Stimulated activated naive B cell treated with anti-CD40 and anti-IgM and Interleukin-4, amounts not matched to agents 10 μg/mL and 1 μg/mL and 100 μg/mL, for 72 hours (primary cell): ENCODE data around the gene SCN11A.

Experiments
- ATAC-seq, 2 donors: fragments of 150-1000 bp; cut with Tn5 transposase; replicated peaks; 2 replicates each; pipeline ENCODE4 v1.10.0; 2021; ENCODE audit warnings: moderate library complexity in 1 of 2
- DNase-seq: peaks from one replicate; pipeline ENCODE4 v3.0.0; 2021
- H3K27ac Mint-ChIP-seq: one replicate; pipeline ENCODE4 v1.8.0; 2022; ENCODE audit warnings: mild to moderate bottlenecking, mixed read lengths
- H3K27me3 Mint-ChIP-seq, 2 donors: one replicate each; pipeline ENCODE4 v1.8.0; 2022; ENCODE audit warnings: mixed read lengths in 2 of 2
- H3K36me3 Mint-ChIP-seq, 2 donors: one replicate each; pipeline ENCODE4 v1.8.0; 2022; ENCODE audit warnings: mixed read lengths in 2 of 2, mild to moderate bottlenecking in 1 of 2
- H3K4me1 Mint-ChIP-seq, 2 donors: one replicate each; pipeline ENCODE4 v1.8.0; 2022; ENCODE audit warnings: mixed read lengths in 2 of 2, mild to moderate bottlenecking in 1 of 2
- H3K4me3 Mint-ChIP-seq, 2 donors: one replicate each; pipeline ENCODE4 v1.8.0; 2022; ENCODE audit warnings: mild to moderate bottlenecking in 2 of 2, mixed read lengths in 2 of 2, moderate library complexity in 1 of 2
- H3K9me3 Mint-ChIP-seq, 2 donors: one replicate each; pipeline ENCODE4 v1.8.0; 2022; ENCODE audit warnings: mixed read lengths in 2 of 2, mild to moderate bottlenecking in 1 of 2

The SCN11A gene

DNA sequence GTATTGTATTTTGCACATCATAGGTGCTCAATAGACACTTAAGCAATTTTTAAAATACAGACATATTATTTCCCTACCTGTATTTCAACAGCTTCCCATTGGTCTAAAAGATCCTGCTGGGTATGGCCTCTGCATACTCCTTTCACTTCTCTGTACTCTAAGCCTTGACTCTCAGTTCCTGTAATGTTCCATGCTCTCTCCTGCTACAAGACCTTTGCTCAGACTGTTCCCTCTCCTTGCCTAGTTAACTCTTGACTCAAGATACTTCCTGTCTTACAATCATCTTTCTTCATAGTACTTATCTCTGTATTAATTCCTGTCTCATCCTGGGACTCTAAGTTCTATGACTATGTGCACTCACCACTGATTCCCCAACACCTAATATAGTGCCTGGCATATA, 1.7 kb downstream of the SCN11A start:
- Mint-ChIP-seq H3K27me3 (peaks cover 0 to 3% of the 10 kb centered on the region in 2 donors), H3K36me3 (peaks cover 0 to 2% of the 10 kb centered on the region in 2 donors), H3K9me3 (no peaks in the 10 kb centered on the region), H3K4me1 (peaks cover 18 to 29% of the 10 kb centered on the region in 2 donors), H3K27ac (no peak overlapping the region), H3K4me3 (no peak overlapping the region)
- DNase-seq = no peak
- ATAC-seq = peak; percentile 38 to 44

DNA sequence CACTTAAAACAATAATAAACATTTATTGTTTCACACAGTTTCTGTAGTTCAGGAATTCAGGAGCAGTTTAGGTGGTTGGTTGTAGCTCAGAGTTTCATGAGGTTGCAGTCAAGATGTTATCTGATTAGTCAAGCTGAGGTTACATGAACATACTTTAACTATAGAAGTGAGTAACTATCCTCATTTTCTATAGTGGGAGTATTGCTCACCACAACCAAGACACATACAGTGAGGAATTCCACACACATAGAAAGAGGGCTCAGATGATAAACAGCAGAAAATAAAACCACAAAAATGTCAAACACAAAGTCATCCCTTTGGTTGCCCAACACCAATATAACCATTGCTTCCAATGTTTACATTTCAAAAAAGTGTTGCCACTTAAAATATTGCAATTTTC, 13.6 kb downstream of the SCN11A start:
- Mint-ChIP-seq H3K36me3 (peaks cover 6 to 7% of the 10 kb centered on the region in 2 donors), H3K4me3 (no peak overlapping the region), H3K4me1 (no peaks in the 10 kb centered on the region), H3K9me3 (peaks cover 9 to 10% of the 10 kb centered on the region in 2 donors), H3K27me3 (peaks cover 14 to 28% of the 10 kb centered on the region in 2 donors), H3K27ac (no peak overlapping the region)
- ATAC-seq (no peak), DNase-seq (no peak)

DNA sequence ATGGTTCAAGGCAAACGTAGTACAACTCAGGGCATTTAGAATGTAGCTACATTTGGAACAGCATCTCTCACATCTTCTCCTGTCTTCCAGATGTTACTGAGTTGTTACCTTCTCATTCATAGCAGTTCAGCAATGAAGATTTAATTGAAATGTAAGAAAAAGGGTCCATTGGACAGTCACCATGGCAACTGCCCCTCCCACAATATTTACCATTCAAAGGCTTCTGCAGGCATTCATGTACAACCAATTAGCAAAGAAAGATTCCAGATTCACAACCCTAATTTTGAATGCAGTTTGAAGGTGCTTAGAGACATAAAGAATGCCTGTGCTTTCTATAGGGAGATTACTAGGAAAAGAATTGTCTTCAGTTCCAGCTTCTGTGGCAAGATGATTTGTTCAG, 22.2 kb downstream of the SCN11A start:
- H3K27me3 Mint-ChIP-seq = peaks cover 7% of the 10 kb centered on the region in 2 donors
- peaks cover 0 to under 1% of the 10 kb centered on the region in 2 donors for H3K36me3 Mint-ChIP-seq
- no peak overlapping the region for H3K4me3 Mint-ChIP-seq
- ATAC-seq (no peak), DNase-seq (no peak)
- H3K9me3 Mint-ChIP-seq = peaks cover 0 to 2% of the 10 kb centered on the region in 2 donors
- H3K27ac Mint-ChIP-seq = no peak overlapping the region
- no peaks in the 10 kb centered on the region for H3K4me1 Mint-ChIP-seq

DNA sequence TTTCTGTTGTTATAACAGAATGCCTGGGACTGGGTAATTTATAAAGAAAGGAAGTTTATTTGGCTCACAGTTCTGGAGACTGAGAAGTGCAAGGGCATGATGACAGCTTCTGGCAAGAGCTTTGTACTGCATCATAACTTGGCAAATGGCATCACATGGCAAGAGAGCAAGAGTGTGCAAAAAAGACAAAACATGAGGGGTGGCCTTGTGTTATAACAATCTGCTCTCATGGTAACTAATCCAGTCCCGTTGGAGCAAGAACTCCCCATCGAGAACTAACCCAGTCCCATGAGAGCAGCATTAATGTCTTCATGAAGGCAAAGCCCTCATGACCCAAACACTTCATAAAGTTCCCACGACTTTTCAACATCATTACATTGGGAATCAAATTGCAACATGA, 23.2 kb downstream of the SCN11A start:
- Mint-ChIP-seq H3K4me3 (no peak overlapping the region), H3K36me3 (no peaks in the 10 kb centered on the region), H3K27ac (no peak overlapping the region)

DNA sequence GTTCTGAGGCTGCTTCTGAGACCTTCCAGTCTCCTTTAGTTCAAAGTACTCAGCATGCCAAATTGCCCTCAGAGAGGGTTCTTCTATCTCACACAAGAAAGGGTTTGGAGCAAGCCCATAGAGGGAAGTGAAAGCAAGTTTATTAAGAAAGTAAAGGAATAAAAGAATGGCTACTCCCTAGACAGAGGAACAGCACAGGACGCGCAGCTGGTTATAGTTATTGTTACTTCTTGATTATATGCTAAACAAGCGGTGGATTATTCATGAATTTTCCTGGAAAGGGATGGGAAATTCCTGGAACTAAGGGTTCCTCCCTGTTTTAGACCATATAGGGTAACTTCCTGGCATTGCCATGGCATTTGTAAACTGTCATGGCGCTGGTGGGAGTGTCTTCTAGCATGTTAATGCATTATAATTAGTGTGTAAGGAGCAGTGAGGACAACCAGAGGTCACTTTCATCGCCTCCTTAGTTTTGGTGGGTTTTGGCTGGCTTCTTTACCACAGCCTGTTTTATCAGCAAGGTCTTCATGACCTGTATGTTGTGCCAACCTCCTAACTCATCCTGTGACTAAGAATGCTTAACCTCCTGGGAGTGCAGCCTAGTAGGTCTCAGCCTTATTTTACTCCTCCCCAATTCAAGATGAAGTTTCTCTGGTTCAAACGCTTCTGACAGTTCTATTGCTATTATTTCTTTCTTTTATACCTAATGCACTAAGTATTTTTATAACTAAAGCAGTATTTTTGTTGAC, 26.3 kb downstream of the SCN11A start:
- no peak overlapping the region for H3K4me3 Mint-ChIP-seq
- peaks cover 7 to 12% of the 10 kb centered on the region in 2 donors for H3K27me3 Mint-ChIP-seq
- H3K9me3 Mint-ChIP-seq = peaks cover 0 to 2% of the 10 kb centered on the region in 2 donors
- DNase-seq = no peak
- no peak overlapping the region for H3K27ac Mint-ChIP-seq
- peaks cover 3 to 12% of the 10 kb centered on the region in 2 donors for H3K4me1 Mint-ChIP-seq
- ATAC-seq = no peak
- no peaks in the 10 kb centered on the region for H3K36me3 Mint-ChIP-seq

More for the DNA sequence above, 23.2 kb downstream of the SCN11A start:
- ATAC-seq (no peak), DNase-seq (no peak)
- no peaks in the 10 kb centered on the region for H3K4me1 Mint-ChIP-seq
- H3K27me3 Mint-ChIP-seq = peaks cover 7% of the 10 kb centered on the region in 2 donors
- H3K9me3 Mint-ChIP-seq = no peaks in the 10 kb centered on the region

DNA sequence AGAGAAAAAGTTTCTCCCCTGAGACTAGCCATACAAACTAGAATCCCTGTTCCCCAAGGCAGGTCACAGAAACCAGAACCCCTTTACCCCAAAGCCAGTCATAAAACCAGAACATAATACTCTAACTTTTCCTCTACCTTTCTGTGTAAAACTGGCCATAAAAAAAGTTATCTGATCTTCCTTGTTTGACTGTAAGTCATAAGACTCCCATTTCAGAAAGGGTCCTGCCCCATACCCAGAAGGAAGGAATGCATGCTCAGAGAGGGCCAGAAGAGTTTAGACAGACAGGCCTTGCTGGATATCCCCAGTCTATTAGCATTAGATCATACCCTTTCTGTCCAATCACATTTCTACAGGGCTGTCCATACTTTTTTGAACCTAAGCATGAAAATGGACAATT, 27.2 kb downstream of the SCN11A start:
- H3K4me3 Mint-ChIP-seq = no peak overlapping the region
- H3K27me3 Mint-ChIP-seq = peaks cover 7 to 13% of the 10 kb centered on the region in 2 donors
- peaks cover 0 to 2% of the 10 kb centered on the region in 2 donors for H3K9me3 Mint-ChIP-seq
- ATAC-seq = no peak
- H3K27ac Mint-ChIP-seq = no peak overlapping the region
- H3K4me1 Mint-ChIP-seq = peaks cover 3 to 12% of the 10 kb centered on the region in 2 donors
- no peak for DNase-seq
- H3K36me3 Mint-ChIP-seq = no peaks in the 10 kb centered on the region

DNA sequence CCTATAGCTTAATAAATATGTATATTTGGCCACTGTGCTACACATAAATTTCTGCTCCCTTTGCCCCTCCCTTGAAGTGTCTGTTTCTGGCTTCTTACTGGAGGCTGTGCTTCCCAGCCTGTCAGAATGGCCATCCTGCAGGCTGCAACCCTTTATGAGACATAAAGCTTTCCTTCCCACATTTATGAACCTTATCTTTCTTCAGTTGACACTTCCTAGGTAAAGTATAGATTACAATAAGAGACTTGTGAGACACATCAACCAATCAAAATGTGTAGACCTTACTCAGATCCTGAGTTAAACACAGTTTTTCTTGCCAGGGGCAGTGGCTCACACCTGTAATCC, 29.5 kb downstream of the SCN11A start:
- peaks cover 18 to 24% of the 10 kb centered on the region in 2 donors for H3K27me3 Mint-ChIP-seq
- no peak overlapping the region for H3K27ac Mint-ChIP-seq
- no peak overlapping the region for H3K4me3 Mint-ChIP-seq
- peaks cover 3 to 12% of the 10 kb centered on the region in 2 donors for H3K4me1 Mint-ChIP-seq
- no peaks in the 10 kb centered on the region for H3K36me3 Mint-ChIP-seq
- no peak for ATAC-seq
- peaks cover 0 to 2% of the 10 kb centered on the region in 2 donors for H3K9me3 Mint-ChIP-seq
- no peak for DNase-seq

DNA sequence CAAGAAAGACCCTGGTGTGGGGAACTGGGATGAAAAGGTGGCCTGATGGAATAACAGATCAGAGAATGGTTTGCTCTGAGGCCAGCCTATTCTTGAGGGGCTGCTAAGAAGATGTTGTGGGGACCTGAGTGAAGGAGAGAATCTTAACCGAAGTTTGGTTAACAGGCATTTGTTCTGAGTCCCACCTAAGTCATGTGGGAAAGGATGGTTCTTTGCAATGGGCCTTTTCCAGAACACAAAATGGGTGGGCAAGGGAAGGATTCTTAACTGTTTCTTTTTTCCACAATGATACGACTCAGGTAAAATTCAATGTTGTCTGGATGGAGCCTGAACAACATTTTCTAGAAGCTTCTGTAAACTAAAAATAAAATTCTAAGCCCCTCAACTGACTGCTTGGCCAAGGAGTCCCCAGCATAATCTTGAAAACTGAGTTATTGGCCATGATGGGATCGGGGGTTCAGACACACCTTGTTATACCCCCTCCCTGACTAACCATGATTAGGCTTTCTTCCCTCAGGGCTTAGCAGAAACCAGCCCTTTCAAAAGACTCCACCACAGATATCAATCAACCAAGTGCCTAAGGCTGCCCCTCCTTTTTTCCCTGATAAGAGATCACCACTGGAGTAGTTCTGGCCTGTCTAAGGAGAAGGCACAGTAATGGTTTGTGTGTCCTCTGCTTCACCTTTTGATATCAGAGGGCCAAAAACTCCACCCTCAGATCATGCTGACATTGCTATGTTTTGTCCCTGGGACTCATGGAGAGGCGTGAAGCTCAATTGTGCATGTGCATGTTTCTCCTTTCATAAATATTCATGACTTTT, 30.1 kb downstream of the SCN11A start:
- Mint-ChIP-seq H3K4me3 (no peak overlapping the region), H3K27me3 (peaks cover 18 to 24% of the 10 kb centered on the region in 2 donors), H3K4me1 (peaks cover 3 to 12% of the 10 kb centered on the region in 2 donors), H3K27ac (no peak overlapping the region), H3K9me3 (peaks cover 0 to 2% of the 10 kb centered on the region in 2 donors), H3K36me3 (no peaks in the 10 kb centered on the region)
- ATAC-seq = no peak
- no peak for DNase-seq

DNA sequence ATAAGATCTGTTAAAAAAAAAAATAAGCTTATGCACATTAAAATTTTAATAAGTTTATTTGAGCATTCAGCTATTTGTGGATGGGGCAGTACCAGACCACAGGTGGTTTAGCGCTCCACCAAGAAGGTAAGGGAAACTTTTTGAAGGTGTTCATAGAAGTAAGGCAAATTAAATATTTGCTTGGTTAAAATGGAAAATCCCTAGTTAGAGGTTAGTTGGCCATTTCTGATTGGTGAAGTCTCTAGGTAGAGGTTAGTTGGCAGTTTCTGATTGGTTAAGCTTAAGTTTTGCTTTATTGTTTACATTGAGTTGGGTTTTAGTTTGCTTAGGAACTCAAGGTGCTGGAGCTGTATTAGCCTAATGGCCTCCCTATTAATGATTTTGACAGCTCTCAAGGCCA, 30.7 kb downstream of the SCN11A start:
- Mint-ChIP-seq H3K9me3 (peaks cover 0 to 2% of the 10 kb centered on the region in 2 donors), H3K27ac (no peak overlapping the region), H3K4me3 (no peak overlapping the region), H3K4me1 (peaks cover 3 to 12% of the 10 kb centered on the region in 2 donors), H3K27me3 (peaks cover 18 to 21% of the 10 kb centered on the region in 2 donors), H3K36me3 (no peaks in the 10 kb centered on the region)
- DNase-seq (no peak), ATAC-seq (peak; percentile 68 to 73)

DNA sequence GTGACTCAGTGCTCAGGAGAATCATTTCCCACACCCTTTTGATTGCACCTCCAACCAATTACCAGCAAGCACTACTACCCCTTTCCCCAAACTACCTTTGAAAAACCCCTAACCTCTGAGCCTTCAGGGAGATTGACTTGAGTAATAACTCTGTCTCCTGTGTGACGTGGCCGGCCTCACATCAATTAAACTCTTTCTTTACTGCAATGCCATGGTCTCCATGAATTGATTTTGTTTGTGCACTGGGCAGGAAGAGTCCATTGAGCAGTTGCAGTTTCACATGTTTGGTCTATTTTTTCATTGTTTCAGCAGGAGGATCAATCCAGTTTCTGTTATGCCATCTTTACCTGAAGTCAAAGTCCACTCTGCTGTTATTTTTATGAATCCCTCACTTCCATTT, 32.4 kb downstream of the SCN11A start:
- no peak for ATAC-seq
- no peak overlapping the region for H3K27ac Mint-ChIP-seq
- peaks cover 18 to 29% of the 10 kb centered on the region in 2 donors for H3K27me3 Mint-ChIP-seq
- no peak overlapping the region for H3K4me3 Mint-ChIP-seq
- H3K4me1 Mint-ChIP-seq = peaks cover 3 to 12% of the 10 kb centered on the region in 2 donors
- DNase-seq = no peak
- H3K36me3 Mint-ChIP-seq = no peaks in the 10 kb centered on the region
- H3K9me3 Mint-ChIP-seq = peaks cover 0 to 2% of the 10 kb centered on the region in 2 donors

DNA sequence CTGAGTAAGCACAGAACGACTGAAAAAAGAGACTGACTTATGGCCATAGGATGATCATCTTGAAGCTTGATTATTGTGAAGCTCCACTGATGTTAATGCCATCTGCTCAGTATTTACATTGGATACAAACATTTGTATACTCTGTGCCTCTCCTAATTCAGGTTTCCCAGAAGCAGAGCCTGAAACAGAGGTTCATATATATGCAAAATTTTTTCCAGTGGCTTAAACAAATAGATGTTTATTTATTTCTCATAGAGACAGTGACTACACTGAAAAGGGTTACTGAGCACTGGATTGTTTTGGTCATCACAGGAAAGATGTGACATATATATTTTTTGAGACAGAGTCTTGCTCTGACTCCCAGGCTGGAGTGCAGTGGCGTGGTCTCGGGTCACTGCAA, 36.3 kb downstream of the SCN11A start:
- no peak for ATAC-seq
- Mint-ChIP-seq H3K27ac (no peak overlapping the region), H3K36me3 (no peaks in the 10 kb centered on the region), H3K4me3 (no peak overlapping the region), H3K4me1 (peaks cover 2 to 12% of the 10 kb centered on the region in 2 donors), H3K9me3 (no peaks in the 10 kb centered on the region), H3K27me3 (peaks cover 23 to 43% of the 10 kb centered on the region in 2 donors)
- DNase-seq = no peak

DNA sequence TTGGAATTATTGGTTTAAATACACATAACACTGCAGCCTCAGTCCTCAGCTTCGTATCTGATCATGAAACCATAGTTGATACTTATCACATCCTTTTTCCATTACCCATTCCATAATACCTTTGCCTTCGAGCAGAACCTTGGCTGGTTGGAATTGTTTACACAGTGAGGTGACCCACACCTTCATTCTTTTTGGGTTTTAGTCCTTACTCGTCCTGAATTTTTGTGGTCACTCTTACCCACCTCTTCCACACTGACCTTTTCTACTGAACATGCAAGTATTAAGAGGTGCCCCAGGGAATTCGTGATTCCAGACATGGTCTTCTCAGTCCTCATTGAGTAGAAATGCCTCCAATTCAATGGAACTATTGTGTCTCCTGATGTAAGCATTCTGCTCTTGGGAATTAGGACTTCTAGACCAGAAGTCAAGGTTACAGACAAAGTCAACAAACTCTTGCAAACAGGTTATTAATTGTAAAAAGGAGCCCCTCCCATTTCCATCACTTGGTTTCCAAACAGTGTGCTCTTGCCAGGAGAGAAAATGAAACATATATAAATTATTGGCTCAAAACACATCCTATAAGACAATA, 37.7 kb downstream of the SCN11A start:
- no peak overlapping the region for H3K27ac Mint-ChIP-seq
- H3K27me3 Mint-ChIP-seq = peaks cover 18 to 42% of the 10 kb centered on the region in 2 donors
- ATAC-seq = no peak
- no peaks in the 10 kb centered on the region for H3K36me3 Mint-ChIP-seq
- peaks cover 2 to 10% of the 10 kb centered on the region in 2 donors for H3K4me1 Mint-ChIP-seq
- DNase-seq = no peak
- H3K9me3 Mint-ChIP-seq = no peaks in the 10 kb centered on the region
- no peak overlapping the region for H3K4me3 Mint-ChIP-seq

DNA sequence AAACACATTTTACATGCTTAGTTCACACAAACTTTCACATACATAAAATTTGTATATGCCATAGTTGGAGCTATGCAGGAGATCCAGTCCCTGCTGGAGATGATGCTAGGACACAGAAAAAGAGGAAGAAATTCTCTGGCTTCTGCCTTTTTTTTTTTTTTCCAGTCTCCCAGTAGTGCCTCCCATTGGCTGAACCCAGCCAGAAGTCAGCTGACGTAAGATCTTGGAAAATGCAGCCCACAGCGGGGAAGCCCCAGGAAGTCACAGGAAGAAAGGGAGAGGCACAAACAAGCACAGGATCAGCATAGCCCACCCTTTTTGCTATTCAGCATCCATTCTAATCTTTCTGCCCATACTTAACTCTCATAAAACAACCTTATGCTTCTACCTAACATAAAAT, 38.5 kb downstream of the SCN11A start:
- H3K4me1 Mint-ChIP-seq = peaks cover 2 to 10% of the 10 kb centered on the region in 2 donors
- no peaks in the 10 kb centered on the region for H3K36me3 Mint-ChIP-seq
- H3K4me3 Mint-ChIP-seq = no peak overlapping the region
- H3K27me3 Mint-ChIP-seq = peaks cover 16 to 40% of the 10 kb centered on the region in 2 donors
- H3K27ac Mint-ChIP-seq = no peak overlapping the region
- DNase-seq (no peak), ATAC-seq (no peak)
- no peaks in the 10 kb centered on the region for H3K9me3 Mint-ChIP-seq

DNA sequence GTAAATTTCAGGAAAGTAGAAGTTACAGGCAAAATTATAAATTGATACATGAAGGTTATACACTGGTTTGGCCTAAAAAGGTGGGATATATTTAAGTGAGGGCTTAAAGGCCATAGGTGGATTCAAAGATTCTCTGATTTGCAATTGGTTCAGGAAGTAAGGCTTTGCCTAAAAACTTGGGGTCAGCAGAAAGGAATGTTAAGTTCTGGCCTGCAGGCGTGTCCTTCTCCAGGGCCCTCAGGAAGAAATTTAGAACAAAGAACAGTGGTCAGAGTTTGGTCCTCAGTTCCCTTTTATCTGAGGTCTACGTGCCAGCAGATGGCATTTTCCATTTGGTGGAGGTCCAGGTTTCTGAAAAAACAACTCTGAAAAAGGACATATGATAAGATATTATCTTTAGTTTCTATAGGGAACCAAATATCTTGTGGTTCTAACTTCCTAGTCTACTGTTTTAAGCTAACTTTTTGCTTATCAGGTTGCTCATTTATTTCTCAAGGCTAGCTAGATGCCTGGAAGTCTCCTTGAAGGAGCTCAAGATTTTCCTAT, 40.5 kb downstream of the SCN11A start:
- peaks cover 13 to 39% of the 10 kb centered on the region in 2 donors for H3K27me3 Mint-ChIP-seq
- H3K27ac Mint-ChIP-seq = no peak overlapping the region
- no peaks in the 10 kb centered on the region for H3K36me3 Mint-ChIP-seq
- ATAC-seq = peak; percentile 52 to 63
- DNase-seq = no peak
- no peaks in the 10 kb centered on the region for H3K9me3 Mint-ChIP-seq
- no peak overlapping the region for H3K4me3 Mint-ChIP-seq
- peaks cover 2 to 10% of the 10 kb centered on the region in 2 donors for H3K4me1 Mint-ChIP-seq
